Ectodermal cell (in vitro differentiated cells): Measurements from ENCODE around the gene ARHGEF12. TPM values are rescaled to one million over a fixed set of nuclear protein-coding genes. Genes with fewer than 3 reads are reported as not detected.
A peak's percentile ranks its signal among the peaks of the same experiment; 100 is the strongest.

Source experiments
- H3K27ac ChIP-seq: 2 replicates; pipeline ENCODE4 v1.7.0; 2013; ENCODE audit warnings: mild to moderate bottlenecking, low read depth, low read length; ENCODE audit not compliant: insufficient read depth, poor library complexity, severe bottlenecking
- H3K27me3 ChIP-seq: 2 replicates; pipeline ENCODE4 v1.7.0; 2013; ENCODE audit warnings: mild to moderate bottlenecking, low read length; ENCODE audit not compliant: insufficient read depth, control insufficient read depth, poor library complexity, severe bottlenecking
- H3K36me3 ChIP-seq: one replicate; pipeline ENCODE4 v1.7.0; 2013; ENCODE audit warnings: low read length; ENCODE audit not compliant: control insufficient read depth, insufficient read depth
- H3K4me1 ChIP-seq: one replicate; pipeline ENCODE4 v1.7.0; 2013; ENCODE audit warnings: low read length; ENCODE audit not compliant: control insufficient read depth, insufficient read depth
- H3K4me3 ChIP-seq: 2 replicates; pipeline ENCODE4 v1.7.0; 2013; ENCODE audit warnings: low read depth, low read length, control low read depth; ENCODE audit not compliant: insufficient read depth
- H3K9me3 ChIP-seq: 2 replicates; pipeline ENCODE4 v1.7.0; 2013; ENCODE audit warnings: mild to moderate bottlenecking, low read length, moderate library complexity; ENCODE audit not compliant: control insufficient read depth
- WGBS, 2 experiments: methylation state at CpG; one replicate each; pipeline ENCODE4 v1.1.7; 2013; ENCODE audit warnings: missing lambda C conversion rate in 2 of 2; 5-methylcytosine and 5-hydroxymethylcytosine counted together
- polyA plus RNA-seq, 4 experiments: library from polyadenylated mRNA; stranded (reverse); fragments of 50-300 nt; gene quantifications; one replicate each; pipeline ENCODE4 v1.2.3, GENCODE V29; 2013

Gene ARHGEF12, protein sequence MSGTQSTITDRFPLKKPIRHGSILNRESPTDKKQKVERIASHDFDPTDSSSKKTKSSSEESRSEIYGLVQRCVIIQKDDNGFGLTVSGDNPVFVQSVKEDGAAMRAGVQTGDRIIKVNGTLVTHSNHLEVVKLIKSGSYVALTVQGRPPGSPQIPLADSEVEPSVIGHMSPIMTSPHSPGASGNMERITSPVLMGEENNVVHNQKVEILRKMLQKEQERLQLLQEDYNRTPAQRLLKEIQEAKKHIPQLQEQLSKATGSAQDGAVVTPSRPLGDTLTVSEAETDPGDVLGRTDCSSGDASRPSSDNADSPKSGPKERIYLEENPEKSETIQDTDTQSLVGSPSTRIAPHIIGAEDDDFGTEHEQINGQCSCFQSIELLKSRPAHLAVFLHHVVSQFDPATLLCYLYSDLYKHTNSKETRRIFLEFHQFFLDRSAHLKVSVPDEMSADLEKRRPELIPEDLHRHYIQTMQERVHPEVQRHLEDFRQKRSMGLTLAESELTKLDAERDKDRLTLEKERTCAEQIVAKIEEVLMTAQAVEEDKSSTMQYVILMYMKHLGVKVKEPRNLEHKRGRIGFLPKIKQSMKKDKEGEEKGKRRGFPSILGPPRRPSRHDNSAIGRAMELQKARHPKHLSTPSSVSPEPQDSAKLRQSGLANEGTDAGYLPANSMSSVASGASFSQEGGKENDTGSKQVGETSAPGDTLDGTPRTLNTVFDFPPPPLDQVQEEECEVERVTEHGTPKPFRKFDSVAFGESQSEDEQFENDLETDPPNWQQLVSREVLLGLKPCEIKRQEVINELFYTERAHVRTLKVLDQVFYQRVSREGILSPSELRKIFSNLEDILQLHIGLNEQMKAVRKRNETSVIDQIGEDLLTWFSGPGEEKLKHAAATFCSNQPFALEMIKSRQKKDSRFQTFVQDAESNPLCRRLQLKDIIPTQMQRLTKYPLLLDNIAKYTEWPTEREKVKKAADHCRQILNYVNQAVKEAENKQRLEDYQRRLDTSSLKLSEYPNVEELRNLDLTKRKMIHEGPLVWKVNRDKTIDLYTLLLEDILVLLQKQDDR (N-terminal part only)
- 20.1 TPM for polyA plus RNA-seq (2013, experiment 1 of 4)
- 23.7 TPM for polyA plus RNA-seq (2013, experiment 2 of 4)
- 17.7 TPM for polyA plus RNA-seq (2013, experiment 3 of 4)
- 19.5 TPM for polyA plus RNA-seq (2013, experiment 4 of 4)

DNA sequence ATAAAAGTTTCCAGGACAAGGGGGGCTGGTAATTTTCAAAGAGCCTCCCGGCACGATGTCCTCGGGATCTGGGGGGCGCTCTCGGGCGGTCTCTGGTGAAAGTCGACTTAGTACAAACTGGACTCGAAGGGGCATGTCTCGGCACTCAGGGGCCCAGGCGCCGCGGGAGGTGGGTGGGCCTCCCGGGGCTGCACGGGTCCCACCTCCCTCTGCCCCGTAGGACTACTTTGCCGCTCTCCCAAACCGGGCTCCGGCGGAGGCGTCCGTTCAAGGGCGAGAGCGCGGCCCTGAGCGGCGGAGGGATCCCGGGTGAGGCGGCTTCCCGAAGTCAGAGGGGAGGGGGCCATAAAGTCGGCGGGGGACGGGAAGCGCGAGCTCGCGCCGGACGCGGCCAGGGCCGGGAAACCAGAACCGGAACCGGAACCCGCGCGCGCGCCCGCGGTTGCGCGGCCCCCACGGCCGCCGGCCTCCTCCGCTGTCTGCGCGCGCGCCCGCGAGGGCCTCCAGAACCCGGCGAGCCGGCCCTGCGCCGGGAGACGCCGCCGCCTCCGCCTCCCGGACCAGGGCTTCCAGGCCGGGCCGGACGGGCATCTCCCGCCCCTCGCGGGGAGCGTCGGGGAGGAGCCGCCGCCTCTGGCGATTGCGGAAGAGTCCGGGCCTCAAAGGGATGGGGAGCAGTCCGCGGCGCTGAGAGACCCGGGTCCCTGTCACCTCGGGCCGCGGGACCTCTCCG, at the start of gene ARHGEF12:
Gene ARHGEF12, plus strand, starts transcription at position 506 of the 733 bp plus-strand sequence. CDS start 831 bp downstream, outside the sequence.
- no peaks in the 10 kb centered on the region for H3K9me3 ChIP-seq
- peaks cover 8% of the 10 kb centered on the region for H3K4me1 ChIP-seq
- peak within 1 kb of the TSS; percentile 61 for H3K27ac ChIP-seq
- peaks cover 4% of the 10 kb centered on the region for H3K36me3 ChIP-seq
- 0% methylated on average over 92 of the region's 92 CpGs for WGBS, 2 experiments
- H3K27me3 ChIP-seq, result no peaks in the 10 kb centered on the region
- peak within 1 kb of the TSS; percentile 91 for H3K4me3 ChIP-seq

GRCh38 chr11:120288021-120288420, 48.2 kb upstream of the ARHGEF12 start:
- Histone ChIP-seq H3K4me1 (peaks cover 5% of the 10 kb centered on the region), H3K27me3 (no peaks in the 10 kb centered on the region), H3K27ac (no peak overlapping the region), H3K9me3 (no peaks in the 10 kb centered on the region), H3K36me3 (no peaks in the 10 kb centered on the region), H3K4me3 (no peak overlapping the region)
- 74 to 90% methylated on average over 2 of the region's 2 CpGs for WGBS, 2 experiments

GRCh38 chr11:120289426-120289825, 46.8 kb upstream of the ARHGEF12 start:
- 74 to 77% methylated on average over 9 of the region's 9 CpGs for WGBS, 2 experiments
- Histone ChIP-seq H3K4me1 (peaks cover 5% of the 10 kb centered on the region), H3K36me3 (no peaks in the 10 kb centered on the region), H3K4me3 (no peak overlapping the region), H3K27me3 (no peaks in the 10 kb centered on the region), H3K27ac (no peak overlapping the region), H3K9me3 (no peaks in the 10 kb centered on the region)

GRCh38 chr11:120290956-120291355, 45.3 kb upstream of the ARHGEF12 start:
- Histone ChIP-seq H3K9me3 (no peaks in the 10 kb centered on the region), H3K36me3 (no peaks in the 10 kb centered on the region), H3K27me3 (no peaks in the 10 kb centered on the region), H3K4me1 (peaks cover 5% of the 10 kb centered on the region), H3K27ac (no peak overlapping the region), H3K4me3 (no peak overlapping the region)
- 64 to 73% methylated on average over 3 of the region's 3 CpGs for WGBS, 2 experiments

- H3K36me3 ChIP-seq, result no peaks in the 10 kb centered on the region
- no peak overlapping the region for H3K4me3 ChIP-seq
- H3K27ac ChIP-seq, result no peak overlapping the region
- H3K4me1 ChIP-seq, result peaks cover 5% of the 10 kb centered on the region
- WGBS, 2 experiments, result 90 to 91% methylated on average over 5 of the region's 5 CpGs
- no peaks in the 10 kb centered on the region for H3K27me3 ChIP-seq
- no peaks in the 10 kb centered on the region for H3K9me3 ChIP-seq
These were observed 43.0 kb upstream of the ARHGEF12 start for GRCh38 chr11:120293038-120293800.

DNA sequence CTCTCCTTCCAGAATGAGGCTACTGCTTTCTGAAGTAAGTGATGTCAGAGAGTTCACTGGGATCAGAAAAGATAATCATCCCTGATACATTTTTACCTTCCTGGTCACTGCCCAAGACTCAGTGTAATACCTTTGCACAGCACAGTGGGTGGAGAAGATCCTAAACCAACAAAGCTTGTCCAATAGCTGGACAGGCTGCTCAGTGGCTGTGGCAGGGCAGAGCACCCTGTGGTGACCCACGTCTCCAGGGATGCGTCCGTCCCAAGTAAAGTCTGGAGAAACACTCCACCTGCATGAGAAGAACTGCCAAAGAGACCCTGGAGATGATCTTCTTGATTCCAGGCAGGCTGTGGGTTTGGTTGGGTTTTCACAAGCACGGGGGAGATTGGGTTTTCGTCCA, 42.1 kb upstream of the ARHGEF12 start:
- H3K27ac ChIP-seq, result no peak overlapping the region
- no peak overlapping the region for H3K4me3 ChIP-seq
- no peaks in the 10 kb centered on the region for H3K27me3 ChIP-seq
- peaks cover 5% of the 10 kb centered on the region for H3K4me1 ChIP-seq
- H3K9me3 ChIP-seq, result no peaks in the 10 kb centered on the region
- WGBS, 2 experiments, result 88 to 95% methylated on average over 5 of the region's 5 CpGs
- no peaks in the 10 kb centered on the region for H3K36me3 ChIP-seq

DNA sequence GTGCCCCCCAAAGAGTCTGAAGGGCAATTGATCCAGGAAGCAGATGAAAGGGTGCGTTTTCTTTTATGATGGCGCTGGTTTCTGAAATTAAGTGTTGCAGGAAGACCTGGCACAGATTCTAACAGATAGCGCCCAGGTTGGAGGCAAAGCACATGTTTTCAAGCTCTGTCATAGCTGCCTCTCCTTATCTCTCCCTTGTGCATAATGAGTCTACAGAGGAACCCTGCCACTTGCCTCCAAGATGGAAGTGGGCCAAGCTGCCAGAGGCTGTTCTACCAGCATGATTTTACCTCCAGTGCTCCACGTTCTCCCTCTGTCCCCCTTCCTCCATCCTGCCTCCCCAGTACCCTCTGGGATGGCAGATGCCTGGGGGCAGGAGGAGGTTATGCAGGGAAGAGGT, 41.1 kb upstream of the ARHGEF12 start:
- Histone ChIP-seq H3K9me3 (no peaks in the 10 kb centered on the region), H3K4me3 (no peak overlapping the region), H3K27me3 (no peaks in the 10 kb centered on the region), H3K36me3 (no peaks in the 10 kb centered on the region), H3K4me1 (peaks cover 5% of the 10 kb centered on the region), H3K27ac (no peak overlapping the region)
- 94 to 98% methylated on average over 4 of the region's 4 CpGs for WGBS, 2 experiments

DNA sequence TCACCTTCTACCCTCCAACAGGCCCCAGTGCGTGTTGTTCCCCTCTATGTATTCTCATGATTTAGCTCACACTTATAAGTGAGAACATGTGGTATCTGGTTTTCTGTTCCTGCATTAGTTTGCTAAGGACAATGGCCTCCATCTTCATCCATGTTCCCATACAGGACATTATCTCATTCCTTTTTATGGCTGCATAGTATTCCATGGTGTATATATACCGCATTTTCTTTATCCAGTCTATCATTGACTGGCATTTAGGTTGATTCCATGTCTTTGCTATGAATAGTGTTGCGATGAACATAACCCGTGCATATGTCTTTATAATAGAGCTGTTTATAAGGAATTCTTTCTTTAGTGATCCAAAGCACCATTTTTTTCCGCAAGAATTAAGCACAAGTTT, 39.7 kb upstream of the ARHGEF12 start:
- WGBS, 2 experiments, result 89% methylated on average over 5 of the region's 5 CpGs
- H3K4me3 ChIP-seq, result no peak overlapping the region
- H3K9me3 ChIP-seq, result no peaks in the 10 kb centered on the region
- H3K27ac ChIP-seq, result no peak overlapping the region
- no peaks in the 10 kb centered on the region for H3K4me1 ChIP-seq
- H3K27me3 ChIP-seq, result no peaks in the 10 kb centered on the region
- no peaks in the 10 kb centered on the region for H3K36me3 ChIP-seq

DNA sequence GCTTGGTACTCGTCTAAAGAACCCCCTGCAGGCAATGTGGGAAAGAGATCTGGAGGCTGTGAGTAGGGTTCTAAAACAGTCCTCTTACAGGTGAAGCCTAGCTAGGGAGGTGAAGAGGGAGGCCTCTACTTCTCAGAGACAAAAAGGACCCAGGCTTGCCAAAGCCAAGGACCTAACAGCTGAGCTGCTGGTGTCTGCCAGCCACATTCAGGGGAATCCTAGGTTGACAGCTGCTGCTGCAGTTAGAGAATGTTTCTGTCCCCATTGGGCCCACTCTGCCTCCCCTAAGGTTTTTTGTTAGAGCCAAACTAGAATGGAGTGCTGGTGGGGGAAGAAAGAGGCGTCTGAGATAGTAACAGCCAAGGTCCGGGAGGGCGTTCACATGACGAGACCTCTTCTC, 37.8 kb upstream of the ARHGEF12 start:
- no peak overlapping the region for H3K27ac ChIP-seq
- H3K27me3 ChIP-seq, result no peaks in the 10 kb centered on the region
- H3K9me3 ChIP-seq, result no peaks in the 10 kb centered on the region

More for the DNA sequence above, 37.8 kb upstream of the ARHGEF12 start:
- Histone ChIP-seq H3K4me3 (no peak overlapping the region), H3K4me1 (no peaks in the 10 kb centered on the region), H3K36me3 (no peaks in the 10 kb centered on the region)
- WGBS, 2 experiments, result 77 to 78% methylated on average over 5 of the region's 5 CpGs
